Thyroid gland (tissue), 4 donors: ENCODE results near the gene CDH4. TPM values are rescaled to one million over a fixed set of nuclear protein-coding genes. Genes with fewer than 3 reads are reported as not detected.

Experiments
- DNase-seq, 2 donors: peaks; one replicate each; pipeline ENCODE4 v3.0.0-alpha.2; 2019
- H3K27ac ChIP-seq, 3 donors: fragments of 200-600 bp; sonication (generic); 1 replicate in 2 of 3; 2 replicates in 1 of 3; pipeline ENCODE4 v1.5.1; 2016 to 2019; ENCODE audit warnings: mild to moderate bottlenecking in 1 of 3, moderate library complexity in 1 of 3
- H3K27me3 ChIP-seq: fragments of 200-600 bp; sonication (generic); one replicate; pipeline ENCODE4 v1.5.1; 2019
- H3K36me3 ChIP-seq, 2 donors: fragments of 200-600 bp; sonication (generic); one replicate each; pipeline ENCODE4 v1.5.1; 2016 to 2019
- H3K4me1 ChIP-seq, 2 donors: fragments of 200-600 bp; sonication (generic); one replicate each; pipeline ENCODE4 v1.5.1; 2017 to 2019
- H3K4me3 ChIP-seq, 3 donors: fragments of 200-600 bp; sonication (generic); replicated peaks in 1 of 3; 1 replicate in 2 of 3; 2 replicates in 1 of 3; pipeline ENCODE4 v1.5.1; 2016; ENCODE audit warnings: mild to moderate bottlenecking in 1 of 3
- H3K9me3 ChIP-seq: fragments of 200-600 bp; sonication (generic); one replicate; pipeline ENCODE4 v1.5.1; 2017
- CTCF ChIP-seq, 6 experiments: fragments of 200-600 bp in 3 of 6; fragments of 450-650 bp in 3 of 6; sonication (generic) in 3 of 6; IDR thresholded peaks; one replicate each; pipeline ENCODE4 v1.5.1; 2016 to 2019; ENCODE audit warnings: antibody characterized with exemption in 6 of 6, mild to moderate bottlenecking in 2 of 6, inconsistent platforms in 1 of 6, moderate library complexity in 1 of 6
- POLR2A ChIP-seq, 2 donors: fragments of 450-650 bp; IDR thresholded peaks; one replicate each; pipeline ENCODE4 v1.6.1; 2017; ENCODE audit warnings: antibody characterized with exemption in 2 of 2, mild to moderate bottlenecking in 2 of 2, moderate library complexity in 1 of 2
- WGBS, 2 donors: methylation state at CpG; one replicate each; pipeline ENCODE4 v1.1.5; 2017; 5-methylcytosine and 5-hydroxymethylcytosine counted together
- intact Hi-C: fragments of 100-400 bp; cut with DNase I; formaldehyde crosslinking; loops from one replicate; pipeline ENCODE4 v1.15.1; 2023
- total RNA-seq, 4 donors: library from RNA; depleted of rRNA; stranded (reverse); fragments of >200 nt; gene quantifications; one replicate each; pipeline ENCODE4 v1.2.3, GENCODE V29; 2016

Gene CDH4
- total RNA-seq, 4 donors from 2014 or later: 0.22 to 0.29 (median 0.29) TPM; not detected in 1

GRCh38 chr20:61372137-61373054 is 120.3 kb downstream of the CDH4 start:
- Histone ChIP-seq H3K4me3 (no peak overlapping the region), H3K9me3 (no peaks in the 10 kb centered on the region), H3K4me1 (no peaks in the 10 kb centered on the region), H3K36me3 (no peaks in the 10 kb centered on the region), H3K27me3 (no peaks in the 10 kb centered on the region), H3K27ac (no peak overlapping the region)
- TF ChIP-seq CTCF (IDR thresholded peaks at IDR 0.05) (no peak), POLR2A (IDR thresholded peaks at IDR 0.05) (no peak)
- WGBS, 2 donors: 84 to 86% methylated on average over 24 to 25 of the region's 25 CpGs
- intact Hi-C loops: no loop called here
- no peak for DNase-seq

GRCh38 chr20:61373055-61373399 is 121.0 kb downstream of the CDH4 start:
- no peak overlapping the region for H3K27ac ChIP-seq

GRCh38 chr20:61373956-61374545 is 122.0 kb downstream of the CDH4 start:
- intact Hi-C loops: no loop called here
- no peak overlapping the region for H3K4me3 ChIP-seq
- 85 to 91% methylated on average over 19 of the region's 19 CpGs for WGBS, 2 donors

More at GRCh38 chr20:61373055-61373399, 121.0 kb downstream of the CDH4 start:
- no peaks in the 10 kb centered on the region for H3K36me3 ChIP-seq
- no peaks in the 10 kb centered on the region for H3K9me3 ChIP-seq
- intact Hi-C loops: no loop called here
- TF ChIP-seq CTCF (IDR thresholded peaks at IDR 0.05) (no peak), POLR2A (IDR thresholded peaks at IDR 0.05) (no peak)
- DNase-seq: no peak
- WGBS, 2 donors: 58 to 73% methylated on average over 5 to 10 of the region's 10 CpGs
- H3K27me3 ChIP-seq: no peaks in the 10 kb centered on the region
- no peak overlapping the region for H3K4me3 ChIP-seq
- H3K4me1 ChIP-seq: no peaks in the 10 kb centered on the region

GRCh38 chr20:61376541-61377240 is 124.6 kb downstream of the CDH4 start:
- no peak for DNase-seq

More at GRCh38 chr20:61373956-61374545, 122.0 kb downstream of the CDH4 start:
- Histone ChIP-seq H3K27me3 (no peaks in the 10 kb centered on the region), H3K4me1 (no peaks in the 10 kb centered on the region), H3K36me3 (no peaks in the 10 kb centered on the region), H3K27ac (no peak overlapping the region), H3K9me3 (no peaks in the 10 kb centered on the region)
- TF ChIP-seq CTCF (IDR thresholded peaks at IDR 0.05) (no peak), POLR2A (IDR thresholded peaks at IDR 0.05) (no peak)
- no peak for DNase-seq

More at GRCh38 chr20:61376541-61377240, 124.6 kb downstream of the CDH4 start:
- Histone ChIP-seq H3K27me3 (no peaks in the 10 kb centered on the region), H3K36me3 (no peaks in the 10 kb centered on the region), H3K4me3 (no peak overlapping the region), H3K9me3 (no peaks in the 10 kb centered on the region), H3K27ac (no peak overlapping the region), H3K4me1 (no peaks in the 10 kb centered on the region)
- TF ChIP-seq POLR2A (IDR thresholded peaks at IDR 0.05) (no peak), CTCF (IDR thresholded peaks at IDR 0.05) (no peak)
- WGBS, 2 donors: 89 to 90% methylated on average over 12 of the region's 12 CpGs
- intact Hi-C loops: no loop called here
